GM19193 (cell line): ENCODE data around the gene S100A2.

Source experiments
- POLR2A ChIP-seq: IDR thresholded peaks from 4 replicates; pipeline ENCODE4 v1.6.1; 2011; ENCODE audit not compliant: insufficient read depth, insufficient read length; ENCODE audit errors: extremely low read depth

S100A2 gene

GRCh38 chr1:153572569-153573015 lies 6.9 kb upstream of the S100A2 start:
- no peak for TF ChIP-seq POLR2A

GRCh38 chr1:153571706-153572105 lies 6.1 kb upstream of the S100A2 start:
- no peak for TF ChIP-seq POLR2A

- TF ChIP-seq POLR2A = no peak
Observed at GRCh38 chr1:153570874-153571273, 5.2 kb upstream of the S100A2 start.

DNA sequence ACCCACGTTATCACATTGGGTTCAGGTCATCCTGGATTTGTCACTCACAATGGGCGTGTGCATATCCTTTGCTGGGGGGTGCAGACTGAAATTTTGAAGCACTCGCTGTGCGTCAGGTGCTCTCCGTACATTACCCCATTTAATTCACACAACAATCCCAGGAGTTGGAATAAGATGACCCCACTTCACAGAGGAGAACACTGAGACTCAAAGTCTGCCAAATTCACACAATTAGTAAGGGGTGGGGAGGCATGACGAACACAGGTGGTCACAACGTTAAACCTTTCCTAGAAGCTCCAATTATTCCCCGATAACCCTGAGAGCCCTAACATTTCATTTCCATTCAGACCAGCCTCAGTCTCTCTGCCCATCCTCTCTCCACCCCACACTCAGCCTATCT lies 3.8 kb upstream of the S100A2 start:
- no peak for TF ChIP-seq POLR2A

- TF ChIP-seq POLR2A = no peak
Observed at GRCh38 chr1:153568367-153569099, 2.9 kb upstream of the S100A2 start.

- TF ChIP-seq POLR2A = no peak
Observed at GRCh38 chr1:153567621-153568366, 2.1 kb upstream of the S100A2 start.

- no peak for TF ChIP-seq POLR2A
Observed at GRCh38 chr1:153566414-153567371, 1.0 kb upstream of the S100A2 start.

DNA sequence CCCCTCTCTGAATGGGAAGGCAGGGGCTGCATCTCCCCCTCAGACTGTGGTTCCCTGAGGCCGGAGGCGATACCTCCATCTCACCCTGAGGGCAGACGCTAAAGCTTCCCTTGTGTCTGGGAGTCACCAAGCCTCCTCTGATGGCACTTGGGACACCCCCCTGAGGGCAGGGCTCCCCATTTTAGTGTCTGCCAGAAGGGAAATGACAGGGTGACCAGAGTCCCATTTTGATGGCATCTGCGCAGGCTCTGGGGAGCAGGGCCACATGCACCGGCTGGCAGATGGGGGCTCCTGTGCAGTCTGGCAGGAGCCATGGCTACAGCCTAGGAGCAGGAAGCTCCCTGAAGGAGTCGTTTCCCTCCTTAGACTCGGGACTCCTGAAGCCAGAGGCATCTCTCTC lies 1.7 kb downstream of the S100A2 start:
- TF ChIP-seq POLR2A = no peak

GRCh38 chr1:153563483-153563901 lies 2.2 kb downstream of the S100A2 start:
- TF ChIP-seq POLR2A = no peak

- no peak for TF ChIP-seq POLR2A
Observed at GRCh38 chr1:153561466-153561985, 4.1 kb downstream of the S100A2 start.

- no peak for TF ChIP-seq POLR2A
Observed at GRCh38 chr1:153560771-153561465, 4.7 kb downstream of the S100A2 start.

GRCh38 chr1:153560241-153560640 lies 5.4 kb downstream of the S100A2 start:
- no peak for TF ChIP-seq POLR2A

GRCh38 chr1:153557877-153558276 lies 7.8 kb downstream of the S100A2 start:
- TF ChIP-seq POLR2A = no peak

DNA sequence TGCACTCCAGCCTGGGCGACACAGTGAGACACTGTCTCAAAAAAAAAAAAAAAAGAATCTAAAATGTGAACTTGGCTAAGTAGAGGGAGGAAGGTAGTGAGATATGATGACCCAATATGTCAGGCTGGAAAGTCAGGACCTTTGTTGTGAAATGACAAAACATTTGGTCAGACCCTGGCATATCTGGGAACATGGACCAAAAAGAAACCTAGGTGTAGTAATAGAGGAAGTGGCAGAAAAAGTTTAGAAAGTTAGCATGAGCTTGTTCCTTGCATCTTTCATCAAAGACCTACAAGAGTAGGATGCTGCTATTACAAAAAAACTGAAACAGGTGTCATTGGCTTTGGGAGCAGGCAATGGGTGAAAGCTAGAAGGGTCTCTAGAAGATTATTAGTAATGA lies 9.3 kb downstream of the S100A2 start:
- no peak for TF ChIP-seq POLR2A
